ENCODE measurements around the gene BIN1. TPM values are rescaled to one million over a fixed set of nuclear protein-coding genes. Genes with fewer than 3 reads are reported as not detected.

The BIN1 gene
- total and polyA plus RNA-seq, 2 of the 4 experiments (the other 2 are of a cell fraction), result 18.1 to 25.7 TPM

DNA sequence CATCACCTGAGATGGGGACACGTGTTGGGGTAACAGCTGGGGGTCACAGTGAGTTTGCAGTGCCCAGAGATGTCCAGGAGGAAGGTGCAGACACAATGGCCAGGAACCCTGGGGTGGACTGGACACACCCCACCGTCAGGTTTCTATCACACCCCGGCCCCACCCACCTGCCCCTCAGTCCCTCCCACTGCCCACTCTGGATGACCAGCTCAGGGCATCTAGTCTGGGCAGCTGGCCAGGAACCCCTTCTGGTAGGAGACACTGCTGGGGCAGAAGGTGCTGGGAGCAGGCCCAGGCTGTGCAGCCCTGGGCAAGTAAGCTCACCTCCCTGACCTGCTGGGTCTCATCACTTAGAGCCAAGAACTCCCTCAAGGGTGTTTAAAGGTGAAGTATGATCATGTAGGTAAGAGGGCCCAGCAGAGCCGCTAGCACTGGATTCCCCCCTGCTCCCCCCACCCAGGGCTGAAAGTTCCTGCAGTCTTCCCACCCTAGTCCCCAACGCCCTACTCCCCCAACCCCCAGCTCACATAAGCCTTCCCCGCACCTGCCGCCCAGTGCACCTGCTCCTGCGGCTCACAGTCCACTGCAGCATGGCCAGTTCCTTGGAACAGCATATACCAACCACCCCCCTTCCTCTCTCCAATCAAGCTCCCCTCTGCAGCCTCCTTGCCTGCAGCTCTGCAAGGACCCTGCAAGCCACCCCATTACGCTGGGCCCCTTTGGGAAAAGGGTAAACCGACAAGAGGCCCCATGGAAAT is 17.3 kb downstream of the BIN1 start:
- Histone ChIP-seq H3K27ac (ENCODE audit: insufficient read depth, low read length) (no peak overlapping the region), H4K5ac (ENCODE audit: low read depth, low read length) (no peak overlapping the region), H2BK20ac (ENCODE audit: low read depth, low read length) (no peak overlapping the region), H3K18ac (ENCODE audit: low read depth, low read length) (no peak overlapping the region), H3K23ac (ENCODE audit: low read depth, low read length) (no peak overlapping the region), H4K8ac (ENCODE audit: low read depth in 2 of 2, low read length in 2 of 2) (no peak overlapping the region), H3K4me1 (ENCODE audit: control insufficient read depth, insufficient read depth, low read length) (peaks cover 38% of the 10 kb centered on the region), H3K36me3 (ENCODE audit: control insufficient read depth, insufficient read depth, low read length) (no peaks in the 10 kb centered on the region), H3K56ac (ENCODE audit: extremely low read depth, insufficient read depth, low read length) (no peak overlapping the region), H3K4me3 (ENCODE audit: insufficient read depth, low read depth, low read length) (no peak overlapping the region), H2AK5ac (ENCODE audit: low read depth, low read length) (no peak overlapping the region), H3K9me3 (ENCODE audit: control insufficient read depth, insufficient read depth, low read length) (no peaks in the 10 kb centered on the region), H3K79me1 (ENCODE audit: low read depth in 1 of 2, low read length in 2 of 2) (peaks cover 18 to 47% of the 10 kb centered on the region in 2 experiments), H2BK5ac (ENCODE audit: low read depth, low read length, poor library complexity, severe bottlenecking) (no peak overlapping the region), H3K9me1 (ENCODE audit: insufficient read depth, low read length) (peaks cover 14% of the 10 kb centered on the region), H3K14ac (replicated peaks; ENCODE audit: low read depth, low read length) (no peak overlapping the region), H3K9ac (ENCODE audit: low read depth, low read length) (no peak overlapping the region), H3K4me2 (ENCODE audit: low read depth, low read length) (no peak overlapping the region), H2AFZ (replicated peaks; ENCODE audit: low read length, poor library complexity) (no peak overlapping the region), H3K4ac (ENCODE audit: low read depth, low read length) (no peak overlapping the region), H2BK120ac (ENCODE audit: low read depth, low read length) (no peak overlapping the region), H3K27me3 (ENCODE audit: control insufficient read depth, insufficient read depth, low read length) (no peaks in the 10 kb centered on the region), H2BK15ac (ENCODE audit: low read depth, low read length) (no peak overlapping the region), H2AK9ac (replicated peaks; ENCODE audit: low read depth, low read length, poor library complexity) (no peak overlapping the region), H4K20me1 (ENCODE audit: insufficient read depth, low read length) (peaks cover 13% of the 10 kb centered on the region; the same call in 1 of the 2 replicates), H4K91ac (ENCODE audit: insufficient read depth, low read depth, low read length) (no peak overlapping the region)
- ATAC-seq (ENCODE audit: low read depth) (no peak), DNase-seq (no peak)
- intact Hi-C loops (cut with micrococcal nuclease) (no loop called here), in situ Hi-C loops (cut with MboI; ENCODE audit: low sequenced_read_pairs) (no loop called here), dilution Hi-C loops (cut with HindIII; ENCODE audit: low sequenced_read_pairs, unreplicated experiment) (no loop called here)
- POLR2A ChIA-PET (ENCODE audit: unreplicated experiment), result no interaction called here
- no peak for TF ChIP-seq FOS (IDR thresholded peaks at IDR 0.05; ENCODE audit: low read depth, low read length)
- no peak for TF ChIP-seq SMC3 (IDR thresholded peaks at IDR 0.05; ENCODE audit: low read depth, low read length)
- TF ChIP-seq BHLHE40 (IDR thresholded peaks at IDR 0.05; ENCODE audit: low read depth, low read length), result no peak
- TF ChIP-seq, protein P1, sequence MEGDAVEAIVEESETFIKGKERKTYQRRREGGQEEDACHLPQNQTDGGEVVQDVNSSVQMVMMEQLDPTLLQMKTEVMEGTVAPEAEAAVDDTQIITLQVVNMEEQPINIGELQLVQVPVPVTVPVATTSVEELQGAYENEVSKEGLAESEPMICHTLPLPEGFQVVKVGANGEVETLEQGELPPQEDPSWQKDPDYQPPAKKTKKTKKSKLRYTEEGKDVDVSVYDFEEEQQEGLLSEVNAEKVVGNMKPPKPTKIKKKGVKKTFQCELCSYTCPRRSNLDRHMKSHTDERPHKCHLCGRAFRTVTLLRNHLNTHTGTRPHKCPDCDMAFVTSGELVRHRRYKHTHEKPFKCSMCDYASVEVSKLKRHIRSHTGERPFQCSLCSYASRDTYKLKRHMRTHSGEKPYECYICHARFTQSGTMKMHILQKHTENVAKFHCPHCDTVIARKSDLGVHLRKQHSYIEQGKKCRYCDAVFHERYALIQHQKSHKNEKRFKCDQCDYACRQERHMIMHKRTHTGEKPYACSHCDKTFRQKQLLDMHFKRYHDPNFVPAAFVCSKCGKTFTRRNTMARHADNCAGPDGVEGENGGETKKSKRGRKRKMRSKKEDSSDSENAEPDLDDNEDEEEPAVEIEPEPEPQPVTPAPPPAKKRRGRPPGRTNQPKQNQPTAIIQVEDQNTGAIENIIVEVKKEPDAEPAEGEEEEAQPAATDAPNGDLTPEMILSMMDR (conservative IDR thresholded peaks at IDR 0.05; ENCODE audit: low read depth, low read length), result no peak
- no peak for TF ChIP-seq MXI1 (IDR thresholded peaks at IDR 0.05; ENCODE audit: borderline replicate concordance, low read depth, low read length)
- TF ChIP-seq, protein P2, sequence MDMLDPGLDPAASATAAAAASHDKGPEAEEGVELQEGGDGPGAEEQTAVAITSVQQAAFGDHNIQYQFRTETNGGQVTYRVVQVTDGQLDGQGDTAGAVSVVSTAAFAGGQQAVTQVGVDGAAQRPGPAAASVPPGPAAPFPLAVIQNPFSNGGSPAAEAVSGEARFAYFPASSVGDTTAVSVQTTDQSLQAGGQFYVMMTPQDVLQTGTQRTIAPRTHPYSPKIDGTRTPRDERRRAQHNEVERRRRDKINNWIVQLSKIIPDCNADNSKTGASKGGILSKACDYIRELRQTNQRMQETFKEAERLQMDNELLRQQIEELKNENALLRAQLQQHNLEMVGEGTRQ (IDR thresholded peaks at IDR 0.05; ENCODE audit: low read depth, low read length), result no peak
- TF ChIP-seq RCOR1 (IDR thresholded peaks at IDR 0.05; ENCODE audit: insufficient replicate concordance, low read length), result no peak
- TF ChIP-seq CEBPB (IDR thresholded peaks at IDR 0.05; ENCODE audit: low read depth, low read length), result no peak
- TF ChIP-seq, protein P3, sequence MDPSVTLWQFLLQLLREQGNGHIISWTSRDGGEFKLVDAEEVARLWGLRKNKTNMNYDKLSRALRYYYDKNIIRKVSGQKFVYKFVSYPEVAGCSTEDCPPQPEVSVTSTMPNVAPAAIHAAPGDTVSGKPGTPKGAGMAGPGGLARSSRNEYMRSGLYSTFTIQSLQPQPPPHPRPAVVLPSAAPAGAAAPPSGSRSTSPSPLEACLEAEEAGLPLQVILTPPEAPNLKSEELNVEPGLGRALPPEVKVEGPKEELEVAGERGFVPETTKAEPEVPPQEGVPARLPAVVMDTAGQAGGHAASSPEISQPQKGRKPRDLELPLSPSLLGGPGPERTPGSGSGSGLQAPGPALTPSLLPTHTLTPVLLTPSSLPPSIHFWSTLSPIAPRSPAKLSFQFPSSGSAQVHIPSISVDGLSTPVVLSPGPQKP (IDR thresholded peaks at IDR 0.05; ENCODE audit: borderline replicate concordance, low read depth, low read length), result no peak
- no peak for TF ChIP-seq NFE2L2 (IDR thresholded peaks at IDR 0.05; ENCODE audit: low read depth, low read length)
- TF ChIP-seq CHD1 (IDR thresholded peaks at IDR 0.05; ENCODE audit: low read depth, low read length), result no peak
- TF ChIP-seq POLR2A (IDR thresholded peaks at IDR 0.05; ENCODE audit: low read depth, low read length), result no peak
- TF ChIP-seq MAZ (IDR thresholded peaks at IDR 0.05; ENCODE audit: borderline replicate concordance, low read depth, low read length), result no peak
- TF ChIP-seq RFX5 (IDR thresholded peaks at IDR 0.05; ENCODE audit: low read depth, low read length), result no peak
- no peak for TF ChIP-seq MAFK (IDR thresholded peaks at IDR 0.05; ENCODE audit: low read depth, low read length)
- TF ChIP-seq RAD21 (IDR thresholded peaks at IDR 0.05; ENCODE audit: low read length), result no peak
- 70% methylated on average over 2 of the region's 10 CpGs; no CpG with 5 or more reads in 1 of the 2 experiments for WGBS, 2 experiments (ENCODE audit: extremely low coverage in 2 of 2, insufficient read length in 1 of 2)
- CTCF ChIA-PET, result no interaction called here
- BruUV-seq (replicated peaks), result no TSS peak

Measured in IMR-90 (cell line).